ENCODE results near the gene DOCK8. TPM values are rescaled to one million over a fixed set of nuclear protein-coding genes. Genes with fewer than 3 reads are reported as not detected.

Gene DOCK8
- polyA plus RNA-seq, 1 donor (not counting 4 experiments of a cell fraction or from before 2014, with no cell fraction given), result 1.5 TPM

GRCh38 chr9:441126-441525 is 226.5 kb downstream of the DOCK8 start:
- TF ChIP-seq EZH2 (IDR thresholded peaks at IDR 0.05; ENCODE audit: low read length) (no peak), CTCF (optimal IDR thresholded peaks at IDR 0.05 in 1 of 3, IDR thresholded peaks at IDR 0.05 in 1 of 3, conservative IDR thresholded peaks at IDR 0.05 in 1 of 3; ENCODE audit: extremely low read depth in 1 of 3, insufficient read depth in 2 of 3, low read length in 3 of 3) (no peak)
- H3K36me3 ChIP-seq (ENCODE audit: control insufficient read depth in 2 of 2, extremely low read depth in 1 of 2, insufficient read depth in 2 of 2, low read length in 2 of 2), result no peaks in the 10 kb centered on the region
- dilution Hi-C loops (cut with MboI; ENCODE audit: extremely low pct_ligation_motif_present, low sequenced_read_pairs), result no loop called here

GRCh38 chr9:444528-444927 is 229.9 kb downstream of the DOCK8 start:
- no peak overlapping the region for H3K4me2 ChIP-seq (ENCODE audit: control insufficient read depth, extremely low read depth, insufficient read depth, low read depth, low read length)
- no peaks in the 10 kb centered on the region for H3K79me2 ChIP-seq (ENCODE audit: control insufficient read depth, insufficient read depth, low read length)
- H3K9me1 ChIP-seq (ENCODE audit: control insufficient read depth, extremely low read depth, insufficient read depth, low read length), result no peaks in the 10 kb centered on the region
- no peaks in the 10 kb centered on the region for H3K36me3 ChIP-seq (ENCODE audit: control insufficient read depth in 2 of 2, extremely low read depth in 1 of 2, insufficient read depth in 2 of 2, low read length in 2 of 2)
- FAIRE-seq (peak; percentile 71), DNase-seq (ENCODE audit: low read depth, low spot score) (no peak)
- H4K20me1 ChIP-seq (ENCODE audit: control insufficient read depth, extremely low read depth, insufficient read depth, low read length), result no peaks in the 10 kb centered on the region
- no peak overlapping the region for H3K4me3 ChIP-seq (ENCODE audit: control insufficient read depth in 2 of 3, extremely low read depth in 1 of 3, insufficient read depth in 2 of 3, low read depth in 1 of 3, low read length in 3 of 3)
- no peak overlapping the region for H3K27ac ChIP-seq (ENCODE audit: control insufficient read depth, insufficient read depth, low read length)
- H3K27me3 ChIP-seq (ENCODE audit: control insufficient read depth, extremely low read depth, insufficient read depth, low read length), result no peaks in the 10 kb centered on the region
- peaks cover 29% of the 10 kb centered on the region for H3K4me1 ChIP-seq (ENCODE audit: control insufficient read depth, extremely low read depth, insufficient read depth, low read length)
- H3K9ac ChIP-seq (ENCODE audit: control insufficient read depth, extremely low read depth, insufficient read depth, low read length), result no peak overlapping the region
- dilution Hi-C loops (cut with MboI; ENCODE audit: extremely low pct_ligation_motif_present, low sequenced_read_pairs), result no loop called here
- no peak overlapping the region for H2AFZ ChIP-seq (ENCODE audit: control insufficient read depth, low read length)
- TF ChIP-seq EZH2 (IDR thresholded peaks at IDR 0.05; ENCODE audit: low read length), result no peak
- no peak for TF ChIP-seq CTCF (optimal IDR thresholded peaks at IDR 0.05 in 1 of 3, IDR thresholded peaks at IDR 0.05 in 1 of 3, conservative IDR thresholded peaks at IDR 0.05 in 1 of 3; ENCODE audit: extremely low read depth in 1 of 3, insufficient read depth in 2 of 3, low read length in 3 of 3)
- H3K9me3 ChIP-seq (ENCODE audit: control insufficient read depth, low read depth, low read length), result no peaks in the 10 kb centered on the region

More at GRCh38 chr9:441126-441525, 226.5 kb downstream of the DOCK8 start:
- DNase-seq (ENCODE audit: low read depth, low spot score), result no peak
- Histone ChIP-seq H3K4me1 (ENCODE audit: control insufficient read depth, extremely low read depth, insufficient read depth, low read length) (peaks cover 13% of the 10 kb centered on the region), H3K9me1 (ENCODE audit: control insufficient read depth, extremely low read depth, insufficient read depth, low read length) (no peaks in the 10 kb centered on the region), H4K20me1 (ENCODE audit: control insufficient read depth, extremely low read depth, insufficient read depth, low read length) (no peaks in the 10 kb centered on the region), H3K27ac (ENCODE audit: control insufficient read depth, insufficient read depth, low read length) (no peak overlapping the region), H3K4me3 (ENCODE audit: control insufficient read depth in 2 of 3, extremely low read depth in 1 of 3, insufficient read depth in 2 of 3, low read depth in 1 of 3, low read length in 3 of 3) (no peak overlapping the region), H3K4me2 (ENCODE audit: control insufficient read depth, extremely low read depth, insufficient read depth, low read depth, low read length) (no peak overlapping the region), H3K9ac (ENCODE audit: control insufficient read depth, extremely low read depth, insufficient read depth, low read length) (no peak overlapping the region), H3K9me3 (ENCODE audit: control insufficient read depth, low read depth, low read length) (no peaks in the 10 kb centered on the region), H3K27me3 (ENCODE audit: control insufficient read depth, extremely low read depth, insufficient read depth, low read length) (no peaks in the 10 kb centered on the region), H3K79me2 (ENCODE audit: control insufficient read depth, insufficient read depth, low read length) (no peaks in the 10 kb centered on the region), H2AFZ (ENCODE audit: control insufficient read depth, low read length) (no peak overlapping the region)
- no peak for FAIRE-seq
